ACC112 (cell line): ENCODE measurements around the gene GCNA.

ENCODE experiments used
- H2AFZ ChIP-seq: fragments of 200-600 bp; sonication (generic); one replicate; pipeline ENCODE4 v1.6.0; 2017; ENCODE audit warnings: antibody characterized with exemption, low read length; ENCODE audit not compliant: unreplicated experiment
- H3K27ac ChIP-seq: fragments of 200-600 bp; sonication (generic); 2 replicates; pipeline ENCODE4 v1.5.1; 2014; ENCODE audit warnings: low read depth, mild to moderate bottlenecking, antibody characterized with exemption, low read length, moderate library complexity
- H3K27me3 ChIP-seq: fragments of 200-600 bp; sonication (generic); 2 replicates; pipeline ENCODE4 v1.6.1; 2014; ENCODE audit warnings: mild to moderate bottlenecking, antibody characterized with exemption, low read length, moderate library complexity, mixed read lengths; ENCODE audit not compliant: insufficient read depth
- H3K36me3 ChIP-seq: fragments of 200-600 bp; sonication (generic); 2 replicates; pipeline ENCODE4 v1.6.1; 2016; ENCODE audit warnings: mild to moderate bottlenecking, antibody characterized with exemption, low read length, moderate library complexity, mixed read lengths; ENCODE audit not compliant: insufficient read depth
- H3K4me1 ChIP-seq: fragments of 200-600 bp; sonication (generic); one replicate; pipeline ENCODE4 v1.6.1; 2016; ENCODE audit warnings: low read length, mixed read lengths; ENCODE audit not compliant: insufficient read depth, unreplicated experiment, control insufficient read depth
- H3K4me3 ChIP-seq: fragments of 200-600 bp; sonication (generic); 2 replicates; pipeline ENCODE4 v1.5.1; 2014; ENCODE audit warnings: mild to moderate bottlenecking, low read depth, low read length
- H3K79me2 ChIP-seq: fragments of 200-600 bp; sonication (generic); one replicate; pipeline ENCODE4 v1.6.0; 2016; ENCODE audit warnings: low read length; ENCODE audit not compliant: control insufficient read depth, unreplicated experiment, insufficient read depth

Gene GCNA, protein sequence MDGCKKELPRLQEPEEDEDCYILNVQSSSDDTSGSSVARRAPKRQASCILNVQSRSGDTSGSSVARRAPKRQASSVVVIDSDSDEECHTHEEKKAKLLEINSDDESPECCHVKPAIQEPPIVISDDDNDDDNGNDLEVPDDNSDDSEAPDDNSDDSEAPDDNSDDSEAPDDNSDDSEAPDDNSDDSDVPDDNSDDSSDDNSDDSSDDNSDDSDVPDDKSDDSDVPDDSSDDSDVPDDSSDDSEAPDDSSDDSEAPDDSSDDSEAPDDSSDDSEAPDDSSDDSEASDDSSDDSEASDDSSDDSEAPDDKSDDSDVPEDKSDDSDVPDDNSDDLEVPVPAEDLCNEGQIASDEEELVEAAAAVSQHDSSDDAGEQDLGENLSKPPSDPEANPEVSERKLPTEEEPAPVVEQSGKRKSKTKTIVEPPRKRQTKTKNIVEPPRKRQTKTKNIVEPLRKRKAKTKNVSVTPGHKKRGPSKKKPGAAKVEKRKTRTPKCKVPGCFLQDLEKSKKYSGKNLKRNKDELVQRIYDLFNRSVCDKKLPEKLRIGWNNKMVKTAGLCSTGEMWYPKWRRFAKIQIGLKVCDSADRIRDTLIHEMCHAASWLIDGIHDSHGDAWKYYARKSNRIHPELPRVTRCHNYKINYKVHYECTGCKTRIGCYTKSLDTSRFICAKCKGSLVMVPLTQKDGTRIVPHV

GRCh38 chrX:71578253-71579135 is at the start of gene GCNA:
Gene GCNA, plus strand, starts transcription at chrX:71578437. Its CDS starts 2,385 bp downstream, at chrX:71580822.
- H3K4me3 ChIP-seq = no peak within 1 kb of the TSS
- no peak within 1 kb of the TSS for H2AFZ ChIP-seq
- H3K79me2 ChIP-seq = no peaks in the 10 kb centered on the region
- H3K27ac ChIP-seq = no peak within 1 kb of the TSS
- H3K4me1 ChIP-seq = peaks cover 7% of the 10 kb centered on the region
- H3K36me3 ChIP-seq = peaks cover 8% of the 10 kb centered on the region; the same call in 1 of the 2 replicates
- no peaks in the 10 kb centered on the region for H3K27me3 ChIP-seq

DNA sequence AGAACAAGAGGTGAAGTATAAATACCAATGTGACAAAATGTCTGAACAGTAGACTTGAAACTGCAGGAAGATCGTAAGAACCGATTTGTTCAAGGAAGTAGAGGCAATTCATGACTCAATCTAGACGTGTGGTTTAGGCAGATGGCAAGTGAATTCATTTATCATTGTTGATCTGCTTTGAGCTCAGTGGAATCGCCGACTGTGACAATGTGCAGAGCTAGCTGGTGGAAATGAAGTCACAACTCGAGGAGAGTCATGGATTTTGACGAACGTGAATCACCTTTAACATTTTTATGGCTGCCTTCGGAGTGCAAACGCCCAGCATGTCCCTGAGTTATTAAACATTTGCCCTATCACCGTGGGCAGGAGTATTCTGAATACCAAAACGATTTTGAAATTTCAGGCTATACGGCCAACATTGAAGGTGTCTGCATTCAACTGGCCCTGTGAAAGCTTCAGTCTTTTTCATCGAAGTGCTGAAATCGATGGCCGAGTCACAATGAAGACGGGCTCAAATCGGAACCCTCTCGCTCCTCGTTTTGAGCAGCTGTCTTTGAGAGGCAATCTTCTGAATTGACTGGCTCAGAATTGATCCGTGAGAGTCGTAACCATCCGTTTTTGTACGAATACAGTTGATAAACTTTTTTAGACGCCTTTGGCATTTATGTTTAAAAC is 46.0 kb upstream of the GCNA start:
- Histone ChIP-seq H3K27me3 (no peaks in the 10 kb centered on the region), H3K4me1 (peaks cover 10% of the 10 kb centered on the region), H3K4me3 (peak overlapping the region; percentile 89), H3K79me2 (peaks cover 41% of the 10 kb centered on the region), H3K36me3 (no peaks in the 10 kb centered on the region), H2AFZ (peak overlapping the region; percentile 79), H3K27ac (peak overlapping the region; percentile 80)

GRCh38 chrX:71532753-71533425 is 45.3 kb upstream of the GCNA start, which contains the start of gene OGT:
Gene OGT, plus strand, starts transcription at chrX:71533104. Its CDS starts 196 bp downstream, at chrX:71533300.
- Histone ChIP-seq H3K36me3 (peaks cover 4% of the 10 kb centered on the region; the same call in 1 of the 2 replicates), H2AFZ (peak within 1 kb of the TSS; percentile 79), H3K79me2 (peaks cover 46% of the 10 kb centered on the region)

GRCh38 chrX:71533516-71533850 is 44.8 kb upstream of the GCNA start:
- Histone ChIP-seq H2AFZ (no peak overlapping the region), H3K4me3 (peak overlapping the region; percentile 89), H3K36me3 (peaks cover 5% of the 10 kb centered on the region; the same call in 1 of the 2 replicates), H3K79me2 (peaks cover 52% of the 10 kb centered on the region), H3K4me1 (peaks cover 20% of the 10 kb centered on the region), H3K27me3 (no peaks in the 10 kb centered on the region), H3K27ac (peak overlapping the region; percentile 66)

More at GRCh38 chrX:71532753-71533425, 45.3 kb upstream of the GCNA start, which contains the start of gene OGT:
- Histone ChIP-seq H3K4me3 (peak within 1 kb of the TSS; percentile 89), H3K27me3 (no peaks in the 10 kb centered on the region), H3K4me1 (peaks cover 14% of the 10 kb centered on the region), H3K27ac (peak within 1 kb of the TSS; percentile 80)

GRCh38 chrX:71533851-71534561 is 44.2 kb upstream of the GCNA start:
- peaks cover 5% of the 10 kb centered on the region; the same call in 1 of the 2 replicates for H3K36me3 ChIP-seq
- no peak overlapping the region for H2AFZ ChIP-seq
- no peaks in the 10 kb centered on the region for H3K27me3 ChIP-seq
- H3K4me3 ChIP-seq = peak overlapping the region; percentile 89
- H3K27ac ChIP-seq = peak overlapping the region; percentile 66
- peaks cover 56% of the 10 kb centered on the region for H3K79me2 ChIP-seq
- H3K4me1 ChIP-seq = peaks cover 22% of the 10 kb centered on the region

GRCh38 chrX:71534773-71535544 is 43.3 kb upstream of the GCNA start:
- Histone ChIP-seq H3K36me3 (peaks cover 5% of the 10 kb centered on the region; the same call in 1 of the 2 replicates), H3K27me3 (no peaks in the 10 kb centered on the region), H3K27ac (peak overlapping the region; percentile 66), H3K4me3 (peak overlapping the region; percentile 89), H3K4me1 (peaks cover 28% of the 10 kb centered on the region), H2AFZ (no peak overlapping the region), H3K79me2 (peaks cover 66% of the 10 kb centered on the region)

- Histone ChIP-seq H3K36me3 (peaks cover 5% of the 10 kb centered on the region; the same call in 1 of the 2 replicates), H2AFZ (no peak overlapping the region), H3K4me3 (peak overlapping the region; percentile 89), H3K27ac (no peak overlapping the region), H3K79me2 (peaks cover 79% of the 10 kb centered on the region), H3K4me1 (peaks cover 39% of the 10 kb centered on the region), H3K27me3 (no peaks in the 10 kb centered on the region)
These were observed 42.0 kb upstream of the GCNA start for GRCh38 chrX:71536285-71536684.

- Histone ChIP-seq H3K27ac (no peak overlapping the region), H3K79me2 (peaks cover 83% of the 10 kb centered on the region), H3K4me3 (no peak overlapping the region), H3K4me1 (peaks cover 42% of the 10 kb centered on the region), H2AFZ (no peak overlapping the region), H3K27me3 (no peaks in the 10 kb centered on the region), H3K36me3 (peaks cover 5% of the 10 kb centered on the region; the same call in 1 of the 2 replicates)
These were observed 40.5 kb upstream of the GCNA start for GRCh38 chrX:71537743-71538142.
